GM21528 (cell line): ENCODE data around the gene CFAP20DC.
"Not testable (repeated sequence)": the region's sequence is repeated elsewhere in the genome, so short reads cannot be mapped to it uniquely, and the experiment has no call there.

Experiments
- ATAC-seq: cut with Tn5 transposase; IDR thresholded peaks from one replicate; pipeline ENCODE4 v1.9.1; 2021; ENCODE audit warnings: mild to moderate bottlenecking, moderate library complexity; ENCODE audit not compliant: unreplicated experiment, low FRiP score

The CFAP20DC gene

GRCh38 chr3:58880182-58880581 lies 169.6 kb downstream of the CFAP20DC start:
- no peak for ATAC-seq

- ATAC-seq, result peak; percentile 81
Observed at GRCh38 chr3:58874795-58875194, 175.0 kb downstream of the CFAP20DC start.

- ATAC-seq, result peak; percentile 77
Observed at GRCh38 chr3:58874248-58874741, 175.5 kb downstream of the CFAP20DC start.

- ATAC-seq, result no peak
Observed at GRCh38 chr3:58868097-58868779, 181.6 kb downstream of the CFAP20DC start.

- ATAC-seq, result no peak
Observed at GRCh38 chr3:58867621-58868020, 182.2 kb downstream of the CFAP20DC start.

GRCh38 chr3:58866079-58866478 lies 183.7 kb downstream of the CFAP20DC start:
- ATAC-seq, result no peak

GRCh38 chr3:58864480-58864879 lies 185.3 kb downstream of the CFAP20DC start:
- no peak for ATAC-seq

GRCh38 chr3:58863206-58863605 lies 186.6 kb downstream of the CFAP20DC start:
- no peak for ATAC-seq

GRCh38 chr3:58861551-58861950 lies 188.3 kb downstream of the CFAP20DC start:
- no peak for ATAC-seq

GRCh38 chr3:58858126-58858525 lies 191.7 kb downstream of the CFAP20DC start:
- no peak for ATAC-seq

- no peak for ATAC-seq
Observed at GRCh38 chr3:58857402-58857801, 192.4 kb downstream of the CFAP20DC start.

- ATAC-seq, result no peak
Observed at GRCh38 chr3:58848826-58849225, 201.0 kb downstream of the CFAP20DC start.

GRCh38 chr3:58842050-58842747 lies 207.6 kb downstream of the CFAP20DC start:
- ATAC-seq, result not testable (repeated sequence)

GRCh38 chr3:58840949-58841348 lies 208.9 kb downstream of the CFAP20DC start:
- no peak for ATAC-seq

GRCh38 chr3:58839964-58840363 lies 209.9 kb downstream of the CFAP20DC start:
- no peak for ATAC-seq

GRCh38 chr3:58839187-58839586 lies 210.6 kb downstream of the CFAP20DC start:
- no peak for ATAC-seq

- no peak for ATAC-seq
Observed at GRCh38 chr3:58837856-58838255, 212.0 kb downstream of the CFAP20DC start.

GRCh38 chr3:58837141-58837843 lies 212.5 kb downstream of the CFAP20DC start:
- no peak for ATAC-seq

GRCh38 chr3:58835086-58835485 lies 214.7 kb downstream of the CFAP20DC start:
- ATAC-seq, result no peak

GRCh38 chr3:58833491-58833890 lies 216.3 kb downstream of the CFAP20DC start:
- ATAC-seq, result no peak

- no peak for ATAC-seq
Observed at GRCh38 chr3:58829321-58830000, 220.4 kb downstream of the CFAP20DC start.
